ENCODE measurements around the gene ZDBF2.
"Not testable (repeated sequence)": the region's sequence is repeated elsewhere in the genome, so short reads cannot be mapped to it uniquely, and the experiment has no call there.

The ZDBF2 gene

DNA sequence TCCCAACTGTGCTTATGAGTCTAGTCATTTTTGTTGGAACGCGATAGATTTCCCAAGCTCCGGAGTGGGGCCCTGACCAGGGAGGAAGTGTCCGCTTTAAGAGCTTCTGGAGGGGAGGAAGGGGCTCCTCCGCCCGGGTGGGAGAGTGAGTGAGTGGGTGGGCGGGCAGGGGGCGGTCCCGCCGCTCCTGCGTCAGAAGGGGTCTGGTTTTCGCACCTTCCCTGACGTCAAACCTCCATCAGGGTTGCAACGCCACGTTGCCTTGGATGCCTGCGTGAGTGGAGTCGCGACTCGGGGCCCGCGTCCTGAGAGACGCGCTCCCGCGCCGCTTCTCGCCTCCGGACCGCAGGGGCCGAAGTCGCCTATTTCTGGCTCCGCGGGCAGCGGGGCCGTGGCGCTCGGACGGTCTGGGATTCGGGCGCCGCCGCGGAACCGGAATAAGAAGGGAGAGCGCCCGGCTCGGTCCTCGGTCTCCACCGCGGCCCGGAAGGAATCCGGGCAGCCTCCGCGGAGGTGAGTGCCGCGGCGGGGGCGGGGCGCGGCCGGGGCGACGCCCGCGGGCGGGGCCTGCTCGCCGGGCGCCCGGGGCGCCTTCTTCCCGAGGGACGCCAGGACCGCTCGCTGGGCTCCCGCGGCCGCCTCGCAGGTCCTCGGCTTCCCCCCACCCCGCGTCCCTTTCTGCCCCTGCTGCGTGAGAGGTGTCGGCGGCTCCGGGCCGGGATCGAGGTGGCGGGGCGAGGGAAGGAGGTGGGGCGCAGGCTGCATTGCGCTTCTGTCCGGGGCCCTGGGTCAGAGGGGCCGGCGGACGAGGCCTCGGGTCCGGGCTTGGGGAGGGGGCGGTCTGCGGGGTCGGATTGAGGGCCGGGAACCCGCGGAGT lies at the start of gene ZDBF2:
Gene ZDBF2, plus strand, starts transcription at position 230 of the 878 bp plus-strand sequence. CDS start 7,187 bp downstream, outside the sequence.
- DNase-seq (ENCODE audit: low read depth, low spot score), result no peak

- no peak for DNase-seq (ENCODE audit: low read depth, low spot score)
Measured at GRCh38 chr2:206225435-206226232, 48.8 kb upstream of the ZDBF2 start.

DNA sequence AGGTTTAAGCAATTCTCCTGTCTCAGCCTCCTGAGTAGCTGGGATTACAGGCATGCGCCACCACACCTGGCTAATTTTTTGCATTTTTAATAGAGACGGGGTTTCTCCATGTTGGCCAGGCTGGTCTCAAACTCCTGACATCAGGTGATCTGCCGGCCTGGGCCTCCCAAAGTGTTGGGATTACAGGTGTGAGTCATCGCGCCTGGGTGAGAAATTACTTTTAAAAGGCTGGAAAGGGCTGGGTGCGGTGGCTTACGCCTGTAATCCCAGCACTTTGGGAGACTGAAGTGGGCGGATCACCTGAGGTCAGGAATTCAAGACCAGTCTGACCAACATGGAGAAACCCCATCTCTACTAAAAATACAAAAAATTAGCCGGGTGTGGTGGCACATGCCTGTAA lies 45.8 kb upstream of the ZDBF2 start:
- not testable (repeated sequence) for DNase-seq (ENCODE audit: low read depth, low spot score)

DNA sequence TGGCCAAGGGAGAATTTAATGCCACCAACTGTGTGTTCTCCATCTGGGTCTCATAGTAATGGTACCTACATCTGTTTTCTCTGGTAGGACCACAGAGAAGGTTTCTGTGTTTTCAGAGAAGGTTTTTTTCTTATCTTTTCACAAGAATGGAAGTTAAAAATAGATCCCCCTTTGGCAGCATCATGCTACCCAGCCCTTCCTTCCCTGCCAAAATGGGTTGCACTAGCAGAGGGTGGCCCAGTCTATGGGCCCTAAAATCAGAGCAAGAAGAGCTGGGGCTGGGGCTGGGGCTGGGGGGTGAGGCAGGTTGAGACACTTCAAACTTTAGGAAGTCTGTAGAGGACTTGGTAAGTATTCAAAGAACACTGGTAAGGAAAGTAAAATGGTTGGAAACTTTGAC lies 44.8 kb upstream of the ZDBF2 start:
- no peak for DNase-seq (ENCODE audit: low read depth, low spot score)

DNA sequence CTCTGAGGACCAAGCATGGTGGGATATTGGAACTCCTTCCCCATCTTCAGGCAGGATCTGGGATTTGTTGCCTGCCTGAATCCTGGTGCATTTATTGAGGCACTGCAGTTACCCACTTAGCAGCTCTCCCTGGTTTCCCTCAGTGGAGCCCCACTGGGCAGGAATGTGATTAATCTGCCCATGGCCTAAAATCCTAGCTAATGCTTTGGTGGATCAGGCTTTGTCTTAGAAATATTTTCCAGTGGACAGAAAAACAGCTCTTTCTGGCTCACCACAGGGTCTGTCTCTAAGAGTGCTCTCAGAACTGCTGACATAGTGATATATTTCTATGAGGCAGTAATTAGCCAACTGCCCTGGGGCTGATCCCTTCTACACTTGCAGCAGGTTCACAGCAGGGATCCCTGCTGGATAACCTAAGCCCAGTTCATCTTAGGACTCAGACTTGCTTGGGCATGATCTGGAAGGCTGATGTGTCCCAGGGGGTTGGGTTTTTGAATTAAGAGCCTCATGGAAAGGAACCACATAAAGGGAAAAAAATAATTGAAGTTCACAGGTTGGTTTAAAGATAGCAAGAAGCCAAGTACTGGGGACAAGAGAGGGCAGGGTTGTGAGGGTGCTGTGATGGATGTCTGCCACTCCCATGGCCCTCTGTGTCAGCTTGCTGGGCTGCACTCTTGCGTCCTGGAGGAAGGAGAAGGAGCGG lies 44.3 kb upstream of the ZDBF2 start:
- DNase-seq (ENCODE audit: low read depth, low spot score), result no peak

DNA sequence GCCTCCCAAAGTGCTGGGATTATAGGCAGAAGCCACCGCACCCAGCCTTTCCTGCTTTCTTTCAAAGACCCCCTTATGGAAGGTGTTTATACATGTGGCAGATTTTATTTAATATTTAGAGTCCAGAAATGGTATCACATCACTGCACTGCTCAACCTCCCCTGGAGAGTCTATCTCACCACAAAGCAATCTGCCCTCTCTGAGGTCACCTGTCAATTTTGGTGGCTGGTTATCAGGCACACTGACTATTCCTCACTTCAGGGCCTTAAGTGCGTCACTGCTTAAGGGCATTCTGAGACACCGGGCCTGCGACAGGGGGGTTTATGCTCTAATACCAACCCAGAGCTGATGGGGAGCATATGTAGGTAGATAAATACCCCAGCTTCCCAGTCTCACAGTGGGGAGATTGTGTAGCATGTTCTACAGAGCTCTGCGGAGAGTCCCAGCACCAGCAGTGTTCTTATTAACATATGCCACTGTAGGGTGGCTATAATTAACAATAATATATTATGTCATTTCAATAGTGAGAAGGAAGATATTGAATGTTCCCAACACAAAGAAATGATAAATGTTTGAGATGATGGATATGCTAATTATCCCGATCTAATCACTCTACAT lies 42.7 kb upstream of the ZDBF2 start:
- no peak for DNase-seq (ENCODE audit: low read depth, low spot score)

- no peak for DNase-seq (ENCODE audit: low read depth, low spot score)
Measured at GRCh38 chr2:206232287-206233035, 42.0 kb upstream of the ZDBF2 start.

DNA sequence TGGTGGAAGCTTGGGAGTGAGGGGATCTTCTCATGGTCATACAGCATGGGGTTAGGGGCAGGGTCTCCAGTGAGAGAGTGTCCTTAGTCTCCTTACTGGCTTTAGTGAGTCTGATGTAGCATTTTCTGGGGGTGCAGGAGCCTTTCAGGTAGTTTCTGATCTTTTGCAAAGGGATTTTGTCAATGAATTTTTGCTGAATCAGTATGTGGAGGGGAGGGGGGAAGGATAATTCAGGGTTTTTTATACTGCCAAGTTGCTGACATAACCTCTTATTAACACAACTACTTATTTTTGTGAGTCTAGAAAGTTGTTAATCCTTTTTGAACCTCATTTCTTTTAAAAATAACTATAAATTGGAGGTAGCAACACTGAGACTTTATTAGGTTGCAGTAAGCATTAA lies 35.3 kb upstream of the ZDBF2 start:
- DNase-seq (ENCODE audit: low read depth, low spot score), result no peak

DNA sequence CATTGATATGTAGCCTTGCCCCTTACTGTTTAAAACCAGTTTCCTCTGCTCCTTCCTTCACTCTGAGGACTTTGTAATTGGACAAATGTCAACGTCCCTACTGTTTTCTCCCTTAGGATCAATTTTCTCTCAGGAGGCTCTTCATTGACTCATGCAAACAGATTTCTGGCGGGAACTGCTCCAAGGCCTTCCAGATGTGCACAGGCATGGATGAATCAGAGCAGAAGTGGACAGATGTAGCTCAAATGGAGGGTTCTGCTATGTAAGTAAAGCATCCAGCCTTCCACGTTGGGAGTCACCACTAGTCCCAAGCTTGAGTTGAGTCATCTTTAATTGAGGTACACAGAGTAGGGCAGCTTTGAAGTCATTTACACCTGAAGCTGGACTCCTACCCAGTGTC lies 34.1 kb upstream of the ZDBF2 start:
- DNase-seq (ENCODE audit: low read depth, low spot score), result no peak

- no peak for DNase-seq (ENCODE audit: low read depth, low spot score)
Measured at GRCh38 chr2:206241736-206242135, 32.7 kb upstream of the ZDBF2 start.

GRCh38 chr2:206245265-206245672 lies 29.2 kb upstream of the ZDBF2 start:
- no peak for DNase-seq (ENCODE audit: low read depth, low spot score)

GRCh38 chr2:206250041-206250897 lies 24.2 kb upstream of the ZDBF2 start:
- no peak for DNase-seq (ENCODE audit: low read depth, low spot score)

- DNase-seq (ENCODE audit: low read depth, low spot score), result no peak
Measured at GRCh38 chr2:206253125-206253776, 21.2 kb upstream of the ZDBF2 start.

DNA sequence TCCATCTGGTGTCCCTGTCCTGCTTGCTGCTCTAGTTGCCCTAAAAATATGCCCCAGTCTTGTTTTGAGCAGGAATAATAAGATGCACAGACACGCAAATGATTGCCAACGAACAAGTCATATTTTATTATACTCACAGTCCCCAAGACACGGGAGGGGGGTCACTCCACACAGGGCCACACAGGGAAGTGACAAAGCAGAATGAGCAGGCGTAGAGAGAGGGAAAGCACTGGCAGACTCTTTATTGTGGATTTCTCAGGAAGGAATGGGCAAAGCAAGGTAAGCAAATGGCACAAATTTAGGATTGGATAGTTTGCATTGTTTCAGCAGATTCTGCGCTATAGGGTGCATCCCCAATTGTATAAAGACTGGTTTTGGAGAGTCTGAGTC lies 20.7 kb upstream of the ZDBF2 start:
- no peak for DNase-seq (ENCODE audit: low read depth, low spot score)

- no peak for DNase-seq (ENCODE audit: low read depth, low spot score)
Measured at GRCh38 chr2:206255003-206255402, 19.5 kb upstream of the ZDBF2 start.

GRCh38 chr2:206256706-206257205 lies 17.7 kb upstream of the ZDBF2 start:
- no peak for DNase-seq (ENCODE audit: low read depth, low spot score)

DNA sequence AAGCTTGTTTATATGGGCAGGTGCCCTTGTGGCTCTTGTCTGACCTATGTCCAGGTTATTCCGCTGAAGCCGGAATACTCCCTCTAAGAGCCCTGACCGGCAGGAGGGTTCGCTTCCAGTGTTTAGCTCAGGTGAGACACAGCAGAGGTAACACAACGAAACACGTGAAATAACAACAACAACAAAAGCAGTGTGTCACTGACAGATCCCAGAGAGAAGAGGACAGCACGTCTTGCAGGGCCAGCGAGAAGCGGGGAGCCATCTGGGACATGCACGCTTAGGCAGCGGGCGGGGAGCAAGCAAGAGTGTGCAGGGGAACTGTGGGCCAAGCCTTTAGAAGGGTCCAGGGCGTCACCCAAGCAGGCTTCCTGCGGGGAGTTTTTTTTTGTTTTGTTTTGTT lies 17.1 kb upstream of the ZDBF2 start:
- no peak for DNase-seq (ENCODE audit: low read depth, low spot score)

DNA sequence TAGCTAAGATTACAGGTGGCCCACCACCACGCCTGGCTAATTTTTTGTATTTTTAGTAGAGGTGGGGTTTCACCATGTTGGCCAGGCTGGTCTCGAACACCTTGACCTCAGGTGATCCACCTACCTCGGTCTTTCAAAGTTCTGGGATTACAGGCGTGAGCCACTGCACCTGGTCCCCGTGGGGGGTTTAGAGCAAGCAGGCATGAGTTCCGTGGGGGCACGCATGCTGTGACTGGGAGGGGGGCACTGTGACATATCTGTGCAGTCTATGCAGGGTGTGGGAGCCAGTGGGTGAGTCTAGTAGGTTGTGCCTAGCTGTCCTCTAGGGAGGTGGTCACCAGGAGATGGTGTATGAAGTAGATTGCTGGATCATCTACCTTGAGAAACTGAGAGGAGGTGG lies 16.6 kb upstream of the ZDBF2 start:
- DNase-seq (ENCODE audit: low read depth, low spot score), result no peak

- DNase-seq (ENCODE audit: low read depth, low spot score), result not testable (repeated sequence)
Measured at GRCh38 chr2:206258615-206259014, 15.8 kb upstream of the ZDBF2 start.

Data from activated CD4-positive, CD25-positive, alpha-beta regulatory T cell treated with anti-CD3 and anti-CD28 coated beads, Interleukin-2, amount 50 U/mL, for 16 hours (primary cell).